HEK293T (cell line): ENCODE results near the gene RPS2.

ENCODE experiments used
- CTCF ChIA-PET: fragments of 350-600 bp; formaldehyde crosslinking; extraction: SDS; loops from one replicate; lab custom pipeline; 2021; ENCODE audit warnings: antibody characterized with exemption, inconsistent platforms; lab: Yijun Ruan, JAX
- POLR2A ChIA-PET: fragments of 350-600 bp; formaldehyde crosslinking; extraction: SDS; loops from one replicate; lab custom pipeline; 2020; ENCODE audit warnings: antibody characterized with exemption, inconsistent platforms; lab: Yijun Ruan, JAX
- DNase-seq: peaks from one replicate; pipeline ENCODE4 v3.0.0; 2012; ENCODE audit warnings: mixed read lengths; ENCODE audit errors: extremely low spot score
- ARNT ChIP-seq: fragments of 450-650 bp; IDR thresholded peaks from 2 replicates; pipeline ENCODE4 v1.6.1; 2017; ENCODE audit warnings: mild to moderate bottlenecking
- BHLHE40 ChIP-seq: fragments of 450-650 bp; IDR thresholded peaks from 2 replicates; pipeline ENCODE4 v1.6.1; 2016; ENCODE audit warnings: mild to moderate bottlenecking, moderate library complexity, borderline replicate concordance
- CTBP1 ChIP-seq: fragments of 450-650 bp; IDR thresholded peaks from 2 replicates; pipeline ENCODE4 v1.6.1; 2016; ENCODE audit warnings: borderline replicate concordance
- ELF4 ChIP-seq: fragments of 450-650 bp; IDR thresholded peaks from 2 replicates; pipeline ENCODE4 v1.6.1; 2017; ENCODE audit warnings: antibody characterized with exemption
- FOXA1 ChIP-seq: fragments of 450-650 bp; IDR thresholded peaks from 2 replicates; pipeline ENCODE4 v1.6.1; 2016; ENCODE audit warnings: mild to moderate bottlenecking
- FOXK2 ChIP-seq: fragments of 450-650 bp; IDR thresholded peaks from 2 replicates; pipeline ENCODE4 v1.6.1; 2016; ENCODE audit warnings: mild to moderate bottlenecking
- FOXM1 ChIP-seq: fragments of 450-650 bp; IDR thresholded peaks from 2 replicates; pipeline ENCODE4 v1.6.1; 2017; ENCODE audit warnings: mild to moderate bottlenecking, borderline replicate concordance
- HDGF ChIP-seq: fragments of 450-650 bp; IDR thresholded peaks from 2 replicates; pipeline ENCODE4 v1.6.1; 2017; ENCODE audit warnings: antibody characterized with exemption, borderline replicate concordance
- L3MBTL2 ChIP-seq: fragments of 450-650 bp; conservative IDR thresholded peaks from 2 replicates; pipeline ENCODE4 v1.6.1; 2016; ENCODE audit warnings: mild to moderate bottlenecking
- LEF1 ChIP-seq: fragments of 450-650 bp; IDR thresholded peaks from 2 replicates; pipeline ENCODE4 v1.6.1; 2017; ENCODE audit warnings: mild to moderate bottlenecking, borderline replicate concordance
- NFRKB ChIP-seq: fragments of 450-650 bp; IDR thresholded peaks from 2 replicates; pipeline ENCODE4 v1.6.1; 2016; ENCODE audit warnings: mild to moderate bottlenecking, moderate library complexity
- SP1 ChIP-seq: fragments of 450-650 bp; IDR thresholded peaks from 2 replicates; pipeline ENCODE4 v1.6.1; 2017
- SUZ12 ChIP-seq: fragments of 450-650 bp; IDR thresholded peaks from 2 replicates; pipeline ENCODE4 v1.6.1; 2016; ENCODE audit warnings: mild to moderate bottlenecking
- TARDBP ChIP-seq: fragments of 450-650 bp; IDR thresholded peaks from 2 replicates; pipeline ENCODE4 v1.6.1; 2016
- ZNF384 ChIP-seq: fragments of 450-650 bp; IDR thresholded peaks from 2 replicates; pipeline ENCODE4 v1.6.1; 2016
- TF ChIP-seq, protein P1 (sequence below): fragments of 450-650 bp; IDR thresholded peaks from 2 replicates; pipeline ENCODE4 v1.6.1; 2016

Gene RPS2

DNA sequence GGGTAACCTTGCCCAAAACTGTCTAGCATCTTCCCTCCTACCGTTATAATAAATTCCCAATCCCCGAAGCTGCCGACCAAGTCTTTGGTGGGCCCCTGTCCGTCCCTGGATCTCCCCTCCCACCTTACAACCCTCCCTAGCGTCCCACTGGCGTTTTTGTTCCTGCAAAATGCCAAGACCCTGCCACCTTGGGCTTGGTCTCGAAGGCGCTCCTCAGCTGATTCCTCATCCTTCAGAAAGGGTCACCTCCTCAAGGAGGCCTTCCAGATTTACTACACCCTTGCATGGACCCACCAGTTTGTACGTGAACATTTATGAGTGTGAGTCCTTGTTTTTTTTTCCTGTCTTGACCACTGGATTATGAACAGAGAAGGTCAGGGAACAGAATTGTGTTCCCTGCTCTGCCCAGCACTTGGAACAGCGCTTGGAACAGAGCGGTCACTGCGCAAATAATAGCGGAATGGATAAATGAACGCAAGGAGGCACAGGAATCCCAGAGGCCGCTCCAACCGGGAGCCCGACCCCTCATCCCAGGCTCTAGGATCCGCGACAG lies 18.4 kb upstream of the RPS2 start:
- ChIA-PET POLR2A (interaction anchor here (1.6 to 9.2 kb wide), 5 partner anchors 11 to 40 kb away, joined by 6 to 88 read pairs (median 12); partner anchors contain the start of genes MSRB1, RNF151, RPS2 and TBL3), CTCF (no interaction called here)
- no peak for DNase-seq
- no peak for TF ChIP-seq HDGF
- TF ChIP-seq FOXK2: no peak
- no peak for TF ChIP-seq TARDBP

DNA sequence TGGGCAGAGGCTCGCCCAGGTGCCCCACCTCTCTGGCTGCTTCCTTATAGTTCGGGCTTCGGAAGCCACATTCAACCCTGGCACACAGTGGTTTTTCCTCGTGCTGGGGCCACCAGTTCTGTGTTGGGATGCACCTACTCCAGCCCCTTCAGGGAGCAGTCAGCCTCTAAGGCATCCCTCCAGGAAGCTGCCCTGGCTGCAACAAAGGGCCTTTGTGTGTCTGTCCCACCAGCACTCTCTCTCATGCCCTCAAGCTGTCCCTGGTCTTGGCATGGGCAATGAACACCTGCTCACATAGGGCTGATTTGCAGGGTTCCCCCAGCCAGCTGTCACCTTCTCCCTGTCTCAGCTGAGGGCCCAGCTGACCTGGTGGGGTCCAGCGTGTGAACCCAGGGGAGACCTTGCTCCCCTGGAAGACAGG lies 17.4 kb upstream of the RPS2 start:
- no peak for TF ChIP-seq BHLHE40
- TF ChIP-seq, protein P1, sequence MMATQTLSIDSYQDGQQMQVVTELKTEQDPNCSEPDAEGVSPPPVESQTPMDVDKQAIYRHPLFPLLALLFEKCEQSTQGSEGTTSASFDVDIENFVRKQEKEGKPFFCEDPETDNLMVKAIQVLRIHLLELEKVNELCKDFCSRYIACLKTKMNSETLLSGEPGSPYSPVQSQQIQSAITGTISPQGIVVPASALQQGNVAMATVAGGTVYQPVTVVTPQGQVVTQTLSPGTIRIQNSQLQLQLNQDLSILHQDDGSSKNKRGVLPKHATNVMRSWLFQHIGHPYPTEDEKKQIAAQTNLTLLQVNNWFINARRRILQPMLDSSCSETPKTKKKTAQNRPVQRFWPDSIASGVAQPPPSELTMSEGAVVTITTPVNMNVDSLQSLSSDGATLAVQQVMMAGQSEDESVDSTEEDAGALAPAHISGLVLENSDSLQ: no peak
- TF ChIP-seq ZNF384: no peak
- TF ChIP-seq FOXA1: no peak
- TF ChIP-seq HDGF: no peak
- TF ChIP-seq SP1: no peak
- no peak for TF ChIP-seq FOXK2
- TF ChIP-seq FOXM1: no peak
- no peak for DNase-seq
- ChIA-PET POLR2A (interaction anchor here (0.9 to 9.2 kb wide), 6 partner anchors 10 to 39 kb away, joined by 3 to 88 read pairs (median 6); partner anchors contain the start of genes MSRB1, RNF151, RPS2 and TBL3), CTCF (interaction anchor here (0.9 to 1.4 kb wide), 4 partner anchors 22 to 44 kb away, joined by 3 to 5 read pairs (median 4); partner anchors contain the start of gene NHERF2)

DNA sequence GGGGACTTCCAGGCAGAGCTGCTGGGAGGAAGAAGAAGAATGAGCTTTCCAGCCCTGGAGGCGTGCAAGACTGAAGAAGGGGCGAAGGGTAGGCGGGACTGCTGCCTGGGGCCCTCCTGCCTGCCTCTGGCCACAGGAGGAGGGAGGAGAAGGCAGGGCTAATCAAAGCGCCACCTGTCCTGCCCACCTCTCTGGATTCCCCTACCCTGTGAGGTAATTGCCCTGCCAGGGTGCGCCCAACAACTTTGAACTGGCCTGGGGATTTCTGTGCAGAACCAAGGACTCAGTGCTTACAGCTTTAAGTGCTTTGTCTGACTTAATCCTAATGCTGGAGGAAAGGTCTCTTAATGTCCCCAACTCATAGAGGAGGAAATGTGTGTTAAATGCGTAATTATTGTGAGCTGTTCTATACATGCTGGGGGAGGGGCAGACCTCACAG lies 16.8 kb upstream of the RPS2 start, which contains the start of gene NOXO1:
NOXO1 (minus strand) TSS at position 72 of the 439 bp plus-strand sequence. CDS start 290 bp downstream, outside the sequence.
- TF ChIP-seq, protein P1: no peak
- TF ChIP-seq FOXM1: no peak
- TF ChIP-seq ZNF384: no peak
- TF ChIP-seq NFRKB: no peak
- no peak for TF ChIP-seq CTBP1
- no peak for TF ChIP-seq FOXK2
- no peak for TF ChIP-seq BHLHE40
- TF ChIP-seq SP1: no peak
- no peak for TF ChIP-seq FOXA1
- TF ChIP-seq SUZ12: no peak
- TF ChIP-seq ELF4: no peak
- TF ChIP-seq LEF1: no peak
- no peak for TF ChIP-seq HDGF
- TF ChIP-seq ARNT: no peak
- no peak for TF ChIP-seq L3MBTL2
- TF ChIP-seq TARDBP: no peak
- DNase-seq: no peak
- CTCF ChIA-PET: interaction anchor here (0.9 to 1.4 kb wide), 3 partner anchors 22 to 42 kb away, joined by 3 to 5 read pairs (median 4); no protein-coding TSS in a partner anchor
- POLR2A ChIA-PET: interaction anchor here (0.6 to 9.2 kb wide), 5 partner anchors 10 to 174 kb away, joined by 3 to 88 read pairs (median 6); partner anchors contain the start of genes MSRB1, RNF151, RPS2 and TBL3

DNA sequence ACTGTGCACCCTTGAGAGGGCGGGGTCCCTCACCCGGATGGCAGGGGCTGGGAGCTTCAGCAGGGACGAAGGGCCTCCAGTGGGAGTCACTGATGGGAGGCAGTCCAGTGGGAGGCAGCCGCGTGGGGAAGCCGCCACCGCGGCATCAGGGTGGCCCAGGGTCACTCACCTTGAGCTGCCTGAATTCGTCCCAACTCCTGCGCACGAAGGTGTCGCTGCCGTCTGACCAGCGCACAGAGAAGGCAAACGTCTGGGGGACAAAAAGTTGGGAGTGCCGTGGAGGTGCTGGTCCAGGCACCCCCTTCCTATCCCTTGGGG lies 16.1 kb upstream of the RPS2 start:
- ChIA-PET POLR2A (interaction anchor here (0.6 to 9.2 kb wide), 3 partner anchors 9 to 175 kb away, joined by 3 to 88 read pairs (median 27); partner anchors contain the start of genes RNF151, RPS2, TBL3 and TRAF7), CTCF (interaction anchor here (1.4 kb wide), 1 partner anchor 39 kb away, joined by 4 read pairs; no protein-coding TSS in a partner anchor)
- no peak for DNase-seq
- TF ChIP-seq ZNF384 (no peak), FOXM1 (no peak), L3MBTL2 (no peak), BHLHE40 (no peak), LEF1 (no peak), ARNT (no peak), FOXA1 (no peak)

DNA sequence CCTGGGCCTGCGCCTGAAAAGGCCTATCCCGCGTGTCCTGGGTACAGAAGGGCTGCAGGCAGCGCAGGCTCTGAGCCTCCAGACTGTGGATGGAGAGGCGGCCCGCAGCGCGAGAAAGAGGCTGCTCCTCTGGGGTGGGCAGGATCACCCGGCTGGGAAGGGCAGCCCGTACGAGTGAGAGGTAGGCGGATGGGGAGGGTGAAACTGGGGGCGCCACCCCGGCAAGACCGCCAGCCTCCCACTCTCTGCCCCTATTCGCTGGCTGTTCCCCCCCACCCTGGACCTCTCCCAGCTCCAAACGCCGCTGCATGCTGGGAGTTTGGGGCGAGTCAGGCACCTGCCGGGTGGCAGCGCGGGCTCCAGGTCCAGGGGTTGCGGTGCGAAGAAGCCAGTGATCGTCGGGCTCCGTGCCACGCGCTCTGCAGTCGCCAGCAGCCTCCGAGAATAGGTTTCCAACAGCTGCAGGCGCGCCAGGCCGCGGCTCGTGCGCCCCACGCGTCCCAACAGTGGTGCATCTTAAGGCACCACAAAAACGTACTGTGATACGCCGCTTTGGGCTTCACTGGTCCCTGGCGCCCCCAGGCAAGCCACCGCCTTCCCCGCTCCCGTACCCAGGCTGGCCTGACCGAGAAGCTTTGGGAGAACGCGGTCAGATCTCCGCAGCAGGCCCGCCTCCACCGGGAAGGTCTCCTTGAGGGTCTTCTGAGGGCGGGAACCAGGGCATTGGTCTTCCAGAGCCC lies 15.6 kb upstream of the RPS2 start:
- no peak for TF ChIP-seq FOXK2
- no peak for TF ChIP-seq ARNT
- no peak for TF ChIP-seq NFRKB
- CTCF ChIA-PET: no interaction called here
- POLR2A ChIA-PET: interaction anchor here (3.5 to 9.2 kb wide), 2 partner anchors 8 to 15 kb away, joined by 27 to 88 read pairs; partner anchors contain the start of genes RNF151, RPS2 and TBL3
- no peak for DNase-seq

DNA sequence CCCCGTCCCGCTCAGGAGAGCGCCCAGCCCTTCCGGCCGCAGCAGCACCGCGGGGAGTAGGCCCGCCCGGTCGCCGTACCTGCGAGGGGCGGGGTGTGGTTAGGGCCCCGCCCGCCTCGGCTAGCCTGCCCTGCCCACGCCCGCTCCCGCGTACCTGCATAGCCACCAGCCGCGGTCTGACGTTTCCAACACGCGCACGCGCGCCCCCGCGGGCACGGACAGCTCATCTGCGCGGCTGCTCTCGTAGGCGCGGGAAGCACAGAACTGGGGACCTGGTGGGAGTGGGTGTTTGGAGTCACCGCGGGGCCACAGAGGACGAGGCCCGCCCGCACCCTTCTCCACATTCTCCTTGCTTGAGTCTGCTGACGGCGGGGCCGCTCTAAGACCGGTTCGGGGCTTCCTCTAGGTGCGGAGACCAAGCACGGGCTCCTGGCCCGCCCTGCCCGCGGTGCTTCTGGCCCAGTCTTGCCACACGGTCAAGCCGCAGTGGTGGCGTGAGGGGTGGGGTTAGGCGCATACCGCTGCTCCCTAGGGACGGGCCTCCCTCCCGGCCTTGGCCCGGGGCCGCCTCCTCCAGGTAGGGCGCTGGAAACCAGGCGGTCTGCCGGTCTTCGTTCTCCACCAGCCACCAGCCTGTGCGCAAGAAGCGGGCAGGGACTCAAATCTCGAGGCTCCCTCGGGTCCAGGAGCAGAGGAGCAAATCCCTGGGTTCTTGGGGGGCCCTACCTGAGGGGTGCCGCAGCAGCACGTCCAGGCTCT lies 14.8 kb upstream of the RPS2 start:
- no peak for TF ChIP-seq FOXA1
- TF ChIP-seq ZNF384: no peak
- TF ChIP-seq, protein P1: no peak
- no peak for TF ChIP-seq ARNT
- no peak for TF ChIP-seq ELF4
- no peak for TF ChIP-seq TARDBP
- TF ChIP-seq FOXK2: no peak
- TF ChIP-seq CTBP1: no peak
- TF ChIP-seq LEF1: no peak
- no peak for TF ChIP-seq SP1
- no peak for TF ChIP-seq HDGF
- no peak for TF ChIP-seq FOXM1
- TF ChIP-seq BHLHE40: no peak
- TF ChIP-seq L3MBTL2: no peak
- no peak for TF ChIP-seq NFRKB
- TF ChIP-seq SUZ12: no peak
- no peak for DNase-seq
- POLR2A ChIA-PET: interaction anchor here (3.1 to 9.2 kb wide), 3 partner anchors 8 to 14 kb away, joined by 27 to 88 read pairs (median 45); partner anchors contain the start of genes RNF151, RPS2 and TBL3
- CTCF ChIA-PET: no interaction called here
